HUES6 (cell line): ENCODE measurements around the gene TOP3A.
A peak's percentile ranks its signal among the peaks of the same experiment; 100 is the strongest.
"Not testable (repeated sequence)": the region's sequence is repeated elsewhere in the genome, so short reads cannot be mapped to it uniquely, and the experiment has no call there.

Experiments used
- H3K27ac ChIP-seq: 2 replicates; pipeline ENCODE4 v1.7.0; 2013; ENCODE audit warnings: low read depth, mild to moderate bottlenecking, low read length, inconsistent platforms
- H3K27me3 ChIP-seq: 2 replicates; pipeline ENCODE4 v1.6.1; 2013; ENCODE audit warnings: low read length; ENCODE audit not compliant: control insufficient read depth, insufficient read depth
- H3K36me3 ChIP-seq: 2 replicates; pipeline ENCODE4 v1.6.1; 2013; ENCODE audit warnings: low read length; ENCODE audit not compliant: control insufficient read depth, insufficient read depth
- H3K4me1 ChIP-seq: 2 replicates; pipeline ENCODE4 v1.6.1; 2013; ENCODE audit warnings: low read length; ENCODE audit not compliant: control insufficient read depth, insufficient read depth
- H3K4me3 ChIP-seq: 2 replicates; pipeline ENCODE4 v1.5.1; 2013; ENCODE audit warnings: low read depth, low read length
- H3K9ac ChIP-seq: one replicate; pipeline ENCODE4 v1.6.1; 2013; ENCODE audit warnings: mild to moderate bottlenecking, low read length
- H3K9me3 ChIP-seq: 2 replicates; pipeline ENCODE4 v1.6.1; 2013; ENCODE audit warnings: low read depth, low read length; ENCODE audit not compliant: control insufficient read depth, insufficient read depth

TOP3A gene

GRCh38 chr17:18322522-18322921, 7.7 kb upstream of the TOP3A start:
- H3K9ac ChIP-seq, result no peak overlapping the region
- H3K27me3 ChIP-seq, result no peaks in the 10 kb centered on the region
- no peak overlapping the region for H3K27ac ChIP-seq
- H3K36me3 ChIP-seq, result peaks cover 61% of the 10 kb centered on the region
- H3K9me3 ChIP-seq, result no peaks in the 10 kb centered on the region
- no peak overlapping the region for H3K4me3 ChIP-seq
- peaks cover 1% of the 10 kb centered on the region; the same call in 1 of the 2 replicates for H3K4me1 ChIP-seq

DNA sequence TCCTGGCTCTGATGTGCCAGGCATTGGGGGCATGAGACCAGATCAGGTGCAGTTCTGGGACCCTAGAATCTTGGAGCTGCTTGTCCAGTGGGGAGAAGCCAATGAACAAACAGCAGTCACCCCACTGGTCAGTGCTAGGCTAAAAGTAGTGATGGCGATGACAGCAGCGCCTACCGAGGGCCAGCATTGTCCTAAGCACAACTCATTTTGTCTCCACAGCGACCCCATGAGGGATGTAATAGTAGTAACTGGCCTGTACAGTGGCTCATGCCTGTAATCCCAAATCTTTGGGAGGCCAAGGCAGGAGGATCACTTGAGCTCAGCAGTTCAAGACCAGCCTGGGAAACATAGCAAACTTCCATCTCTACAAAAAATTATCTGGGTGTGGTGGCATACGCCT, 6.5 kb upstream of the TOP3A start:
- no peaks in the 10 kb centered on the region for H3K9me3 ChIP-seq
- H3K4me1 ChIP-seq, result peaks cover 8% of the 10 kb centered on the region
- H3K27ac ChIP-seq, result no peak overlapping the region
- H3K36me3 ChIP-seq, result peaks cover 64% of the 10 kb centered on the region
- no peak overlapping the region for H3K4me3 ChIP-seq
- H3K9ac ChIP-seq, result no peak overlapping the region
- H3K27me3 ChIP-seq, result no peaks in the 10 kb centered on the region

DNA sequence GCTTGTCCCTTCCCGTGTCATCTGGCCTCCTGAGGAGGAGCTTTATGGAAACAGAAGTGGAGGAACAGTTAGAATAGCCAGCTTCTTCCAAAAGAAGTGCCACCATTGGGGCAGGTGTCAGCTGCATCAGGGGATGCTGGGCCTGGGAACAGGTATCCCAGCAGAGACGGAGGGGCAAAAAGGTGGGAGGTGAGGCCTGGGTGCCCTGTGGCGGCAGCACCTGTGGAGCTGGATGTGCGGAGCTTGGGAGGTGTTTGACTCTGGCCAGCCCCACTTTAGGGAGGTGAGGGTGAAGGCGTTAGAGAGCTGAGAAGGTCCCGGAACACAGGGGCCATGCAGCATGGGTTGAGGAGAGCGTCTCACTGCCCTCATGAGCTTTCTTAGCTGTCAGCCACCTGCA, 5.5 kb upstream of the TOP3A start:
- Histone ChIP-seq H3K27ac (no peak overlapping the region), H3K4me1 (peaks cover 13% of the 10 kb centered on the region), H3K9ac (no peak overlapping the region), H3K27me3 (no peaks in the 10 kb centered on the region), H3K4me3 (no peak overlapping the region), H3K9me3 (no peaks in the 10 kb centered on the region), H3K36me3 (peaks cover 59% of the 10 kb centered on the region)

GRCh38 chr17:18319604-18320256, 4.9 kb upstream of the TOP3A start:
- no peak overlapping the region for H3K9ac ChIP-seq
- peaks cover 13% of the 10 kb centered on the region for H3K4me1 ChIP-seq
- H3K36me3 ChIP-seq, result peaks cover 53% of the 10 kb centered on the region
- H3K27ac ChIP-seq, result no peak overlapping the region
- H3K9me3 ChIP-seq, result no peaks in the 10 kb centered on the region
- no peak overlapping the region for H3K4me3 ChIP-seq
- no peaks in the 10 kb centered on the region for H3K27me3 ChIP-seq

GRCh38 chr17:18318771-18319450, 4.1 kb upstream of the TOP3A start:
- Histone ChIP-seq H3K9me3 (no peaks in the 10 kb centered on the region), H3K27me3 (no peaks in the 10 kb centered on the region), H3K4me1 (peaks cover 13% of the 10 kb centered on the region), H3K27ac (no peak overlapping the region), H3K36me3 (peaks cover 45% of the 10 kb centered on the region), H3K4me3 (no peak overlapping the region), H3K9ac (no peak overlapping the region)

DNA sequence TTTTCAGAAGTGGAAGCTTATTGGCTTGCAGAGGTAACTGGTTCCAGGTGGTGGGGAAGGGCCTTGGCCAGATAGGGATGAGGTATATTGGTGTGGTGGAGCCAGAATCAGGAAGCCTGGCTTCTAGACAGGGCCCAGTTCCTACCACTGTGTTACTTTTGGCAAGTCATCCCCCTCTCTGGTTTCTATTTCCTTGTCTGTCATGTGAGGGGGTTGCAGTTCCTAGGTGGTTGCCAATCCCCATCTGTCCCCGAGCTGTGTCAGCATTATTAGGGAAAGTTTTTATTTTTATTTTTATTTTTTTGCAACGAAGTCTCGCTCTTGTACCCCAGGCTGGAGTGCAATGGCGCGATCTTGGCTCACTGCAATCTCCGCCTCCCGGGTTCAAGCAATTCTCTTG, 3.3 kb upstream of the TOP3A start:
- Histone ChIP-seq H3K4me3 (peak overlapping the region; percentile 8; the same call in 1 of the 2 replicates), H3K27ac (no peak overlapping the region)

GRCh38 chr17:18315961-18316360, 1.2 kb upstream of the TOP3A start:
- Histone ChIP-seq H3K36me3 (peaks cover 49% of the 10 kb centered on the region), H3K9me3 (no peaks in the 10 kb centered on the region), H3K27ac (no peak overlapping the region; the same call in 1 of the 2 replicates), H3K4me3 (peak overlapping the region; percentile 90), H3K9ac (peak overlapping the region; percentile 92), H3K27me3 (no peaks in the 10 kb centered on the region), H3K4me1 (peaks cover 19% of the 10 kb centered on the region)

More for the DNA sequence above, 3.3 kb upstream of the TOP3A start:
- Histone ChIP-seq H3K9me3 (no peaks in the 10 kb centered on the region), H3K27me3 (no peaks in the 10 kb centered on the region), H3K36me3 (peaks cover 38% of the 10 kb centered on the region), H3K4me1 (peaks cover 17% of the 10 kb centered on the region), H3K9ac (peak overlapping the region; percentile 26)

GRCh38 chr17:18315562-18315922, 748 bp upstream of the TOP3A start:
- Histone ChIP-seq H3K4me1 (peaks cover 19% of the 10 kb centered on the region), H3K27me3 (no peaks in the 10 kb centered on the region), H3K9ac (peak overlapping the region; percentile 92), H3K36me3 (peaks cover 48% of the 10 kb centered on the region), H3K4me3 (peak overlapping the region; percentile 90), H3K27ac (peak overlapping the region; percentile 87), H3K9me3 (no peaks in the 10 kb centered on the region)

DNA sequence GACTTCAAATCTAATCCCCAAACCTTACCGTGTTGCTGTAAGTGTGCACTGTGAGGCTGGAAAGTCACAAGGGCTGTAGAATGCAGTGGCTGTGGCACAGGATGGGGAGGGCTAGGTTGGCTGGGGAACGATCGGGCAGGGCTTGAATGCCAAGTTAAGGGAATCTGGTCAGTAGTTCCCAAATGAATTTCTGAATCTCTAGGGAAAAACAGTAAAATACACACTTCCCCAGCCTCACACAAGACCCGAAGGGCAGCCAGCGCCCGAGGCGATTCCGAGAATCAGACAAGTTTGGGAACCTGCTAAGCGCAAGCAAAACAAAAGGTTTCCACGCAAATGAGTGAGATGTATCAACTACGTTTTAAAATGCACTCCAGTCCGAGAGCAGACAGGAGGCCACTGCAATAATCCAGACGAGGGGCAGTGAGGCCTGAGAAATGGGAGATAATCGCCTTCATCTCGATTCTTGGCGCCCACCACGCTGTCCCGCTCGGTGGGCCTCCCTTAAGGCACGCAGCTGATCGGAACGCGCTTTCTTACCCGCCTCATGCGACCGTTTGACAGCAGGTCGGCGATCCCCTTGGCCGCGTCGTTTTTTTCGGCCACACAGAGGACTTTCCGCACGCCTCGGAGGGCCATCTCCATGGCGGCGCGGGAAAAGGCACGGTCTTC, 599 bp downstream of the TOP3A start:
- Histone ChIP-seq H3K27ac (peak overlapping the region; percentile 87; the same call in 1 of the 2 replicates), H3K9ac (peak overlapping the region; percentile 92), H3K4me3 (peak overlapping the region; percentile 90), H3K9me3 (no peaks in the 10 kb centered on the region), H3K27me3 (no peaks in the 10 kb centered on the region), H3K36me3 (peaks cover 52% of the 10 kb centered on the region), H3K4me1 (peaks cover 19% of the 10 kb centered on the region)

DNA sequence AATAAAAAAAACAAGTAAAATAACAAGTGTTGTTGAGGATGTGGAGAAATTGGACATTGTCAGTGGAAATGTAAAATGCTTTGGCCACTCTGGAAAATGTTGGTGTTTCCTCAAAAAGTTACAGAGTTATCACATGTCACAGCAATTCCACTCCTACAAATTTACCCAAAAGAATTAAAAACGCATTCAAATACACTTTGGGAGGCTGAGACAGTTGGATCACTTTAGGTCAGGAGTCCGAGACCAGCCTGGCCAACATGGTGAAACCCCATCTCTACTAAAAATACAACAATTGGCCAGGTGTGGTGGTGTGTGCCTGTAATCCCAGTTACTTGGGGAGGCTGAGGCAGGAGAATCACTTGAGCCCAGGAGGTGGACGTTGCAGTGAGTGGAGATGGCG, 5.6 kb downstream of the TOP3A start:
- no peak overlapping the region for H3K4me3 ChIP-seq
- no peaks in the 10 kb centered on the region for H3K9me3 ChIP-seq
- H3K4me1 ChIP-seq, result peaks cover 6% of the 10 kb centered on the region; the same call in 1 of the 2 replicates
- no peak overlapping the region for H3K9ac ChIP-seq
- peaks cover 79% of the 10 kb centered on the region for H3K36me3 ChIP-seq
- H3K27ac ChIP-seq, result no peak overlapping the region
- H3K27me3 ChIP-seq, result no peaks in the 10 kb centered on the region

DNA sequence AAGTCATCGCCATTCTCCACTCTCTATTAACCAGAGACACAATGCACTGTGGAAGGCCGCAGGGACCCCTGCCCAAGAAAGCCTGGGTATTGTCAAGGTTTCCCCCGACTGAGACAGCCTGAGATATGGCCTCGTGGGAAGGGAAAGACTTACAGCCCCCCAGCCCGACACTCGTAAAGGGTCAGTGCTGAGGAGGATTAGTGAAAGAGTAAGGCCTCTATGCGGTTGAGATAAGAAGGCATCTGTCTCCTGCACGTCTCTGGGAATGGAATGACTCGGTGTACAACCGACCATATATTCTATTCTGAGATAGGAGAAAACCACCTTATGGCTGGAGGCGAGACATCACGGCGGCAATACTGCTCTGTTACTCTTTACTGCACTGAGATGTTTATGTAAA, 11.6 kb downstream of the TOP3A start:
- not testable (repeated sequence) for H3K4me3 ChIP-seq, H3K27ac ChIP-seq, H3K27me3 ChIP-seq, H3K4me1 ChIP-seq, H3K9ac ChIP-seq, H3K9me3 ChIP-seq
- H3K36me3 ChIP-seq, result peaks cover 83% of the 10 kb centered on the region
